ENCODE measurements around the gene BRD4. TPM values are rescaled to one million over a fixed set of nuclear protein-coding genes. Genes with fewer than 3 reads are reported as not detected.

The BRD4 gene
- total RNA-seq, 6 donors from 2014 or later = 41.9 to 117 (median 79.3) TPM

GRCh38 chr19:15286688-15287365 is 45.5 kb downstream of the BRD4 start:
- 38 to 41% methylated on average over 4 of the region's 4 CpGs for WGBS, 2 donors

GRCh38 chr19:15285896-15286591 is 46.3 kb downstream of the BRD4 start:
- peaks cover 98 to 100% (median 100%) of the 10 kb centered on the region in 4 donors for H3K4me1 ChIP-seq
- no peaks in the 10 kb centered on the region for H3K9me3 ChIP-seq
- no peaks in the 10 kb centered on the region for H3K36me3 ChIP-seq
- peak overlapping the region in 1 of 4 donors; percentile 2 for H3K27ac ChIP-seq
- ATAC-seq (ENCODE audit: low FRiP score in 2 of 2) (peak in 1 of 2 donors; percentile 9), DNase-seq (no peak)
- 68 to 76% methylated on average over 11 of the region's 11 CpGs for WGBS, 2 donors
- no peaks in the 10 kb centered on the region for H3K27me3 ChIP-seq
- TF ChIP-seq POLR2AphosphoS5 (IDR thresholded peaks at IDR 0.05) (no peak), POLR2A (IDR thresholded peaks at IDR 0.05) (no peak), CTCF (IDR thresholded peaks at IDR 0.05) (no peak), EP300 (IDR thresholded peaks at IDR 0.05) (no peak)
- H3K4me3 ChIP-seq = no peak overlapping the region

More at GRCh38 chr19:15286688-15287365, 45.5 kb downstream of the BRD4 start:
- no peaks in the 10 kb centered on the region for H3K36me3 ChIP-seq
- ATAC-seq (ENCODE audit: low FRiP score in 2 of 2) = no peak
- TF ChIP-seq POLR2A (IDR thresholded peaks at IDR 0.05) (no peak), CTCF (IDR thresholded peaks at IDR 0.05) (no peak), EP300 (IDR thresholded peaks at IDR 0.05) (no peak), POLR2AphosphoS5 (IDR thresholded peaks at IDR 0.05) (no peak)
- peaks cover 98 to 100% (median 100%) of the 10 kb centered on the region in 4 donors for H3K4me1 ChIP-seq
- DNase-seq = no peak
- no peak overlapping the region for H3K4me3 ChIP-seq
- H3K27ac ChIP-seq = peak overlapping the region in 1 of 4 donors; percentile 2
- H3K27me3 ChIP-seq = no peaks in the 10 kb centered on the region
- no peaks in the 10 kb centered on the region for H3K9me3 ChIP-seq

- H3K27ac ChIP-seq = peak overlapping the region in 2 of 4 donors; percentile 9 to 34
- WGBS, 2 donors = 63 to 77% methylated on average over 3 of the region's 3 CpGs
- H3K4me3 ChIP-seq = no peak overlapping the region
- H3K9me3 ChIP-seq = no peaks in the 10 kb centered on the region
- H3K36me3 ChIP-seq = no peaks in the 10 kb centered on the region
- ATAC-seq (ENCODE audit: low FRiP score in 2 of 2) = no peak
- peaks cover 99 to 100% (median 100%) of the 10 kb centered on the region in 4 donors for H3K4me1 ChIP-seq
- no peaks in the 10 kb centered on the region for H3K27me3 ChIP-seq
- TF ChIP-seq POLR2AphosphoS5 (IDR thresholded peaks at IDR 0.05) = no peak
- no peak for TF ChIP-seq POLR2A (IDR thresholded peaks at IDR 0.05)
- TF ChIP-seq CTCF (IDR thresholded peaks at IDR 0.05) = no peak
- TF ChIP-seq EP300 (IDR thresholded peaks at IDR 0.05) = no peak
- DNase-seq = no peak
These were observed 47.4 kb downstream of the BRD4 start for GRCh38 chr19:15284896-15285295.

GRCh38 chr19:15284091-15284490 is 48.2 kb downstream of the BRD4 start:
- H3K4me1 ChIP-seq = peaks cover 99 to 100% (median 100%) of the 10 kb centered on the region in 4 donors
- no peak overlapping the region for H3K4me3 ChIP-seq
- no peaks in the 10 kb centered on the region for H3K27me3 ChIP-seq
- peak overlapping the region; percentile 32 to 59 (median 40) for H3K27ac ChIP-seq
- no peaks in the 10 kb centered on the region for H3K9me3 ChIP-seq
- no peaks in the 10 kb centered on the region for H3K36me3 ChIP-seq
- TF ChIP-seq CTCF (IDR thresholded peaks at IDR 0.05) (no peak), EP300 (IDR thresholded peaks at IDR 0.05) (no peak), POLR2A (IDR thresholded peaks at IDR 0.05) (no peak), POLR2AphosphoS5 (IDR thresholded peaks at IDR 0.05) (no peak)
- WGBS, 2 donors = 86 to 96% methylated on average over 5 of the region's 5 CpGs
- no peak for ATAC-seq (ENCODE audit: low FRiP score in 2 of 2)
- DNase-seq = no peak

Data from upper lobe of left lung (tissue), 6 donors.